K562 (cell line): ENCODE data around the gene GAL3ST3. TPM values are rescaled to one million over a fixed set of nuclear protein-coding genes. Genes with fewer than 3 reads are reported as not detected.

Experiments used
- BRF1 ChIP-seq: IDR thresholded peaks from 3 replicates; pipeline ENCODE4 v1.6.1; 2011; ENCODE audit warnings: borderline replicate concordance, mild to moderate bottlenecking; ENCODE audit not compliant: insufficient read length; ENCODE audit errors: extremely low read depth
- EP300 ChIP-seq: IDR thresholded peaks from 2 replicates; pipeline ENCODE4 v1.6.1; 2012; ENCODE audit warnings: low read length, improper control_type of control experiment
- GMEB1 ChIP-seq: fragments of 250-450 bp; sonication (Bioruptor Pico); IDR thresholded peaks from 2 replicates; pipeline ENCODE4 v1.4.0; 2020; ENCODE audit warnings: mild to moderate bottlenecking
- GTF2E2 ChIP-seq: fragments of 200-800 bp; sonication (Bioruptor generic); IDR thresholded peaks from 2 replicates; pipeline ENCODE4 v1.6.1; 2016; ENCODE audit warnings: missing genetic modification characterization, missing compliant biosample characterization
- HMG20B ChIP-seq: fragments of 250-450 bp; sonication (Bioruptor Pico); IDR thresholded peaks from 2 replicates; pipeline ENCODE4 v1.5.0; 2021; ENCODE audit warnings: mild to moderate bottlenecking
- KAT8 ChIP-seq: fragments of 450-650 bp; IDR thresholded peaks from 2 replicates; pipeline ENCODE4 v1.6.1; 2016; ENCODE audit warnings: low read depth, mild to moderate bottlenecking
- MTF1 ChIP-seq: fragments of 250-450 bp; sonication (Bioruptor Pico); IDR thresholded peaks from 2 replicates; pipeline ENCODE4 v1.9.0; 2021; ENCODE audit warnings: moderate library complexity, mild to moderate bottlenecking, inconsistent platforms, borderline replicate concordance
- RREB1 ChIP-seq: fragments of 250-450 bp; sonication (Bioruptor Pico); IDR thresholded peaks from 2 replicates; pipeline ENCODE4 v1.4.0; 2020
- TRIM25 ChIP-seq: fragments of 450-650 bp; IDR thresholded peaks from 2 replicates; pipeline ENCODE4 v1.7.0; 2016; ENCODE audit warnings: borderline replicate concordance
- ZFP1 ChIP-seq: fragments of 450-650 bp; formaldehyde crosslinking; IDR thresholded peaks from 2 replicates; pipeline ENCODE4 v1.4.0; 2020; ENCODE audit warnings: mild to moderate bottlenecking, mixed read lengths
- ZNF263 ChIP-seq: sonication (generic); formaldehyde crosslinking; IDR thresholded peaks from 2 replicates; pipeline ENCODE4 v1.8.0; 2022; ENCODE audit warnings: mild to moderate bottlenecking, missing genetic modification reagents, borderline replicate concordance
- polyA plus RNA-seq, 8 experiments: library from polyadenylated mRNA; depleted of rRNA in 4 of 8; stranded (reverse) in 5 of 8; unstranded in 3 of 8; fragments of >200 nt; fragmentation: Nextera tagmentation in 2 of 8; fragmentation: Illumina TruSeq in 1 of 8; extraction: Ambion mirVana in 2 of 8; extraction: Trizol in 1 of 8; gene quantifications; 2 replicates each; pipeline versions ENCODE4 v1.2.1 to v1.2.3, GENCODE V29; 2011 to 2014; ENCODE audit warnings: inconsistent platforms in 1 of 8, missing spikeins in 1 of 8
- total RNA-seq, 7 experiments: library from RNA; depleted of rRNA in 6 of 7; stranded (reverse); fragments of >200 nt in 6 of 7; fragmentation: Illumina TruSeq in 2 of 7; extraction: Trizol in 2 of 7; gene quantifications; 2 replicates each; pipeline versions ENCODE4 v1.2.1 to v1.2.3, GENCODE V29; 2011 to 2021; ENCODE audit warnings: low replicate concordance in 1 of 7
- TF ChIP-seq, protein P1 (sequence below): fragments of 150-350 bp; conservative IDR thresholded peaks from 2 replicates; pipeline ENCODE4 v1.6.1; 2014; ENCODE audit warnings: low read length
- TF ChIP-seq, protein P2 (sequence below): sonication (generic); formaldehyde crosslinking; IDR thresholded peaks from 2 replicates; pipeline ENCODE4 v1.8.1; 2023; ENCODE audit warnings: mild to moderate bottlenecking, missing genetic modification reagents

Gene GAL3ST3
- total and polyA plus RNA-seq, 9 of the 15 experiments (the other 6 are each of a cell fraction or from before 2014, with no cell fraction given) = not detected

- TF ChIP-seq RREB1 (CRISPR knock-in tag) (no peak), GMEB1 (CRISPR knock-in tag) (peak; percentile 96), ZFP1 (CRISPR knock-in tag) (no peak), ZNF263 (0 out of 2 replicates have a peak, but pooled peaks have one; percentile 37), KAT8 (no peak), MTF1 (CRISPR knock-in tag) (no peak), EP300 (0 out of 2 replicates have a peak, but pooled peaks have one; percentile 13), HMG20B (CRISPR knock-in tag) (no peak), TRIM25 (no peak), GTF2E2 (tag) (peak; percentile 78), BRF1 (no peak)
- TF ChIP-seq, protein P1, sequence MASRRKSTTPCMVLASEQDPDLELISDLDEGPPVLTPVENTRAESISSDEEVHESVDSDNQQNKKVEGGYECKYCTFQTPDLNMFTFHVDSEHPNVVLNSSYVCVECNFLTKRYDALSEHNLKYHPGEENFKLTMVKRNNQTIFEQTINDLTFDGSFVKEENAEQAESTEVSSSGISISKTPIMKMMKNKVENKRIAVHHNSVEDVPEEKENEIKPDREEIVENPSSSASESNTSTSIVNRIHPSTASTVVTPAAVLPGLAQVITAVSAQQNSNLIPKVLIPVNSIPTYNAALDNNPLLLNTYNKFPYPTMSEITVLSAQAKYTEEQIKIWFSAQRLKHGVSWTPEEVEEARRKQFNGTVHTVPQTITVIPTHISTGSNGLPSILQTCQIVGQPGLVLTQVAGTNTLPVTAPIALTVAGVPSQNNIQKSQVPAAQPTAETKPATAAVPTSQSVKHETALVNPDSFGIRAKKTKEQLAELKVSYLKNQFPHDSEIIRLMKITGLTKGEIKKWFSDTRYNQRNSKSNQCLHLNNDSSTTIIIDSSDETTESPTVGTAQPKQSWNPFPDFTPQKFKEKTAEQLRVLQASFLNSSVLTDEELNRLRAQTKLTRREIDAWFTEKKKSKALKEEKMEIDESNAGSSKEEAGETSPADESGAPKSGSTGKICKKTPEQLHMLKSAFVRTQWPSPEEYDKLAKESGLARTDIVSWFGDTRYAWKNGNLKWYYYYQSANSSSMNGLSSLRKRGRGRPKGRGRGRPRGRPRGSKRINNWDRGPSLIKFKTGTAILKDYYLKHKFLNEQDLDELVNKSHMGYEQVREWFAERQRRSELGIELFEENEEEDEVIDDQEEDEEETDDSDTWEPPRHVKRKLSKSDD = no peak
- TF ChIP-seq, protein P2, sequence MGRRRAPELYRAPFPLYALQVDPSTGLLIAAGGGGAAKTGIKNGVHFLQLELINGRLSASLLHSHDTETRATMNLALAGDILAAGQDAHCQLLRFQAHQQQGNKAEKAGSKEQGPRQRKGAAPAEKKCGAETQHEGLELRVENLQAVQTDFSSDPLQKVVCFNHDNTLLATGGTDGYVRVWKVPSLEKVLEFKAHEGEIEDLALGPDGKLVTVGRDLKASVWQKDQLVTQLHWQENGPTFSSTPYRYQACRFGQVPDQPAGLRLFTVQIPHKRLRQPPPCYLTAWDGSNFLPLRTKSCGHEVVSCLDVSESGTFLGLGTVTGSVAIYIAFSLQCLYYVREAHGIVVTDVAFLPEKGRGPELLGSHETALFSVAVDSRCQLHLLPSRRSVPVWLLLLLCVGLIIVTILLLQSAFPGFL (CRISPR knock-in tag) = no peak
Measured at GRCh38 chr11:66051766-66052663, 3.1 kb upstream of the GAL3ST3 start, which contains the start of gene SF3B2 (continued).
